ENCODE measurements around the gene PLPP3.

Gene PLPP3

DNA sequence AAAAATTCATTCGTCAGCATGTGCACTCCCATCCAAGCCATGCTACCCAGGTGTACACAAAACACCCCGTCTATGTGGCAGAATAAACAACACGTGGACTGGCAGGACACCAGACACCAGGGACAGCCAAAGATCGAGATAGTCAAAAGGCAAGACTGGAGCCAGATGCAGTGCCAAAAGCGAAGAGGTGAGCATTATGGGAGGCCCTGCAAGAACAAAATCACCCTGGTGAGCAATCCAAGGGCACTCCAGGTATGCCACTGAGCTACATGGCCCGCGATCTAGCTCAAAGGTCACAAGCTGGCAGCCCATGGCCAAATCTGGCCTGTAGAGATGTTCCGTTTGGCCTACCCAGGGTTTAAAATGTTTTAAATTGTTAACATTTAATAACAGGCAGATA lies 33.7 kb downstream of the PLPP3 start:
- DNase-seq: no peak

DNA sequence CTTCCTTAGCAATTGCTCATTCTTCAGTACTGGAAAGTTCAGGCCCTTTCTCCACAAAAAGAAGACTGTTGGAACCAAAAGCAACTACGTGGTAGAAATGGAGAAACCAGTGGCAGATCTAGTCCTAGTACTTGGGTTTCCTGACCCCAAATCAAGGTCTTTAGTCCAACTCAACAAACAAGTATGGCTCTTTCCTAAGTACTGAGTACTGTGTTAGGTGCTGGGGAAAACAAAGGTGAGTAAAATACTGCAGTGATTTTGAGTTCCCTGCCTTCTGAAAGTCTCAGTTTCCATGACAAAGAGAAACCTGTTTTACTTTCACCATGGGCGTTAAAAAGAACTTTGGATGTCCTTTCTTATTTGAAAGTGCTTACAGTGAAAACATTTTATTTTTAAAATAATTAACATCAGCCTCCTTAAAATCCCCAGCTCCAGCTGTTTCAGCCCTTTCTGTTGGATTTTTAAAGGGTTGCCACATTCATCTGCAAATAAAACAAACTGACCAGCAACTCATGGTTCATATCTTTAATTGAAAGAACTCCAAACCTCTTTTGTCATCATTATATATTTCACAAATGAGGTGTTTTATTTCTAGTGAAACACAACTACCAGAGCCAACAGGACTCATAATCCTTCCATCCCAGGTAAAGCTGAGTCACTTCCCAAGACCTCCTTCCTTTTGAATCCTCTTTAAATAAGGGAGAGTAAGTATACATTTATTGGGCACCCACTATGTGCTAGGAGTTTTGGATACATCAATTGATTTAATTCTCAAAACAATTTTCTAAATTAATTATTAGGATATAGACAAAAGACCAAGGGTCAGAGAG lies 35.4 kb downstream of the PLPP3 start:
- DNase-seq: no peak

DNA sequence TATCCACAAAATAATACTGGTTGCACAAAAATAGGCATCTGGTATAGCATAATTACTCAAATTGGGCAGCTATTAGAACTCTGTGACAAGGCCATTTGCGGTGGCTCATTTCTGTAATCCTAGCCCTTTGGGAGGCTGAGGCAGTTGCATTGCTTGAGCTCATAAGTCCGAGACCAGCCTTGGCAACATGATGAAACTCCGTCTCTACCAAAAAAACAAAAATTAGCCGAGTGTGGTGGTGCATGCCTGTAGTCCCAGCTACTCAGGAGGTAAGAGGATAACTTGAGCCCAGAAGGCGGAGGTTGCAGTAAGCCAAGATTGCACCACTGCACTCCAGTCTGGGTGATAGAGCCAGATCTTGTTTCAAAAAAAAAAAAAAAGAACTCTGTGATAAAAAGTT lies 36.7 kb downstream of the PLPP3 start:
- DNase-seq: no peak

DNA sequence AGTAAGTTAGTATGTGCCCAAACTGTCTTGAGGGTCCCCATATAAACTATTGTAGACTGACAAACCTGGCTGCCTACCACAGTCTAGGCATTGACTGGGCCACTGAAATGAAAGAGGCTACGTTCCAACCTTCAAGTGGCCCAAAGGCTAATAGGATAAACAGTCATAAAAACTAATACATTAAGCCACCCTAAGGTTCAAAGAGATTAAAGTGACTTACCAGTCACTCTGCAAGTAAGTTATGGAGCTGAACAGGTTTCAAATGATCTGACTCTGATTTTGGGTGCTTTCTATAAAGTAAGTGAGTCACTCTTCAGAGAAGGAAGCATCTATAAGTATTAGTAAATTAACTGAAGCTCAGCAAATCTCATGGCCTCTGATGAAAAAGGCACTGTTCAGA lies 38.0 kb downstream of the PLPP3 start:
- DNase-seq: no peak

DNA sequence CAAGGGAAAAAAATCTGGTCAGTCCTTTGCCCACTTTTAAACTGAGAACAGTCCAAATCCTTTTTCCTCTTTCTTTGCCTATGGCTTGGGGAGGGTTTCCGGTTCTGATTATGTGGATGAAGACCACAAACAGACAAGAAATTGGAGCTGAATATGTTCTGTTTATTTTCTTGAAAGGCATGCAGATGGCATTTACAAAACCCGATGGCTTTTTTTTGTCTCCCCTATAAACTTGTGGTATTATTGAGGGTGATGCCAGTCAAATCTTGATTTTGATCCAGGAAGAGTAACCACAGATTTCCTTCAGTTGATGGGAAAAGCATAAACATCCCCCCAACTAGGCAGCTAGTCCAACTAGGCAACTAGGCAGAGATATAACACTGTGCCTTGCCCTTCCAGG lies 38.9 kb downstream of the PLPP3 start:
- DNase-seq: no peak

DNA sequence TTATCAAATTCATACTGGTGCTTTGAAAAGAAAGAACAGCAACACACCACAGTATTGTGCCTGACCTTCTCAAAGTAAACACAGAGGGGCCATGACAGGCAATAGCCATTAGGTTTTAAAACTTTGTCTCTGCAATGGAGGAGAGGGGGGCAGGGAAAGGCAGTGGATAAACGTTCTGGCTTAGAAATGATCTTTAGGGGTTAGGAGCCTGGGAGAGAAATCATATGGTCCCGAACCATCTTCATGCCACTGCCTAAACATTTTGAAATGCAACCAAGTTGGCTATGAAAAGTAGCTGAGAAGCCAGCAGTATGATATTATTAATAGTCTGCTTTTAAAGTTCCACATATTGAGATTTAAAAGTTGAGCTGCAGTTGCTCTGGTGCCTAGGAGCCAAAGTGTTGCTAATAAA lies 39.8 kb downstream of the PLPP3 start:
- no peak for DNase-seq

DNA sequence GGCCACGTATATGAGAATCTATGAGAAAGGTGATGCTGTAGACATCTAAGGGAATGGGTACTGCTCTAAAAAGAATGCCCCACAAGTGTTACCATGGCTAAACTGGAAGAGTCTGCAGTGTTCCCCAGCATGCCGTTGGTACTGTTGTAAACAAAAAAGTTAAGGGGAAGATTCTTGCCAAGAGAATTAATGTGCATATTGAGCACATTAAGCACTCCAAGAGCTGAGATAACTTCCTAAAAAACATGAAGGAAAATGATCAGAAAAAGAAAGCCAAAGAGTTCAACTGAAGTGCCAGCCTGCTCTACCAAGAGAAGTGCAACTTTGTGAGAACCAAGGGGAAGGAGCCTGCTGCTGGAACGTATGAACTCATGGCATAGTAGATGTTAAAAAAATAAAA lies 40.8 kb downstream of the PLPP3 start:
- DNase-seq: no peak

DNA sequence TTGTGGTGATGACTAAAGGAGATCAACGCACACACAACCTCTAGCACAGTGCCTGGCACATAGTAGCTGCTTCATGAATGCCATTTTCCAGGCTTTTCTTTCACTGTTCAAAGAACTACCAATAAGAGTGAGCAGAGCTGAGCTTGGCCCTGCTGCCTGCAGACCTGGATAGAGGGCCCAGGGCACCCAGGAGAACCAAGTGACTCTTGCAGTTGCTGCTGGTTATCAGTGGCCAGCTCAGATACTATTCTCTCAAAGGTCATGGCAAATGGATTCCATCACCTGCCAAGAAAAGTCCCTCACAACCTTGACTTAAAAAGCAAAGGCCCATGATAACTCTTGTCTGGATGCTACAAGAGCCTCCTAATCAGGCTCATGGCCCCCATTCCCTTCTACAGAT lies 41.7 kb downstream of the PLPP3 start:
- DNase-seq: no peak

DNA sequence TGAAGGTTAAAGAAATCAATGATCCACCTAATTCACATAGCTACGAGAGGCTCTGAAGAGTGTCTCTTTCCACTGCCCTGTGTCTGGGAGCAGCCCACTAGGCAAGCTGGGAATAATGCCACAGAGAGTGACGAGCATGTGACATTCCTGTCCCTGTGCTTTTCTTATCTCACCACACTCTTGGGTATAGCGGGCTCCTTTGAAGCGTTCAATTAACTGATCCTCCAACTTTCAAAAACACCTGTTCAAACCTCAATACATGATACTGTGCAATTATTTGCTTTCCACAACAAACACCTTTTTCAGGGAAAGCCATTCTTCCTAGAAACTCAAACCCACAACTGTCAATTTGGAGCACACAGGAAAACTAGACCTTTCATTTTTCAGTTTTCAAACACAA lies 43.4 kb downstream of the PLPP3 start:
- DNase-seq: no peak

DNA sequence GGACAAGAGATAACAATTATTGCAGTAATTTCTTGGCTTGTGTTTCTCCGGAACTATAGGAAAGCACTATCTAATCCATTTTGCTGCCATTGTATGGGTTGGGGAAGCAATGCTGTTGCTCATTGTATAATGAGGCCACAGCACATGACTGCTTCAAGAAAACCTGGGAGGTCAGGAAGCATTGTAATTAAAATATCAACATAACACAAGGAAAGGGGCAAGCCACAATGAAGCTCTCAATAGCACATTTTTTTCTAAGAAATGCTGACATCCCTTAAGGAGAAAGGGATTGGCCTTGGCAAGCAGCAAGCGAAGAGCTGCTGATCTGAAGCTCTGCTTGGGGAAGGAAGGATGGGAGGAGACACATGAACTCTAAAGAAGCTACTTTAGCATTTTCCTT lies 44.0 kb downstream of the PLPP3 start:
- DNase-seq: no peak

DNA sequence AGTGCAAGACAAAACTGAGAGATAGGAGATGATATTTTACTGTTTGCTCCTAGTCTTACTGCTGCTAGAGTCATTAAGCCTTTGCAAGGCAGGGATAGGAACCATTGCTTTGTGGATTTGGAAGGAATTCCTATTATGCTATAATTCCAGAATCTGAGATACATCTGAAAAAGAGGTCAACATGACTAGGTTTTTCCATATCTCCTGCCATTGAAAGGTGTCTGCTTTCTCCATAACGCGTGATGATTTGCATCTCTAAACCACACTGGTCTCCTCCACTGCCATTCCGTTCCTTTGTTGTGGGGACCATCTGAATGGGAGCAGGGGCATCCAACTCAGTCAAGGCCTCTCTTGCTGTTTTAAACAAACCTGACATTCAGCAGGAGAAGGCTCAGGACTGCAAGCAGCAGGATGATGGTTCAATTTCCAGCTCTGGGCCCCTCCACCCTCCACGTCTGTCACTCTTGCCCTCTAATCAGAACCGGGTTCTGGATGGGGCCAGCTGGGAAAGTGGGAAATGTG lies 45.2 kb downstream of the PLPP3 start:
- DNase-seq: no peak

DNA sequence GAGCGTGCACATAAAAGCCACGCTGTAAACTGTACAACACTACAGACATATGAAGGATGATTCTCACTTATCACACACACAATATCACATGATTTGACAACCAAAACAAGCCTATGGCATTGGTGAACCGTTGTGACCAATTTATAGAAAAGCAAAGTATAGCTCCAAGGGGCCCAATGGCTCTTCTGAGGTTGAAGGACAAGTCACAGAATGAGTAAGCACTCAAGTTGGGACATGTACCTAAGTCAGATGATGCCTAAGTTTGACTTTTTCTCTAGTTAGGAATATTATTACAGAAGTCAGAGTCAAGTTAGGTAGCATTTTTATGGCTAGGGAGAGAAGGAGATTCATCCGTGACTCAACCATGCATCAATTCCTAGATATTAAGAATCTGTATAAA lies 45.7 kb downstream of the PLPP3 start:
- no peak for DNase-seq

DNA sequence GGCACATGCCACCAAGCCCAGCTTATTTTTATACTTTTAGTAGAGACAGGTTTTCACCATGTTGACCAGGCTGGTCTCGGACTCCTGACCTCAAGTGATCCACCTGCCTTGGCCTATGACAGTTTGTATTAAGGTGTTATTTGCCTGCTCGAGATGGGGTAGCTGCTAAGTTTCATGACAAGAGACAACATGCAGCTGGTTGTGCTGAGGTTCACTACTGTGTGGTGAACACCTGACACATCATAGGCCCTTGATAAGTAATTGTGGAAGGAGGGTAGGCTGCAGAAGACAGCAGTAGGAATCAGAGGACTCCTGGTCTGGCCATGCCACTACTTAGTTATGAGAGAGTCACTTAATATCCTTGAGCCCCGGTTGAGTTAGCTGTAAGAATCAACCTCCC lies 46.2 kb downstream of the PLPP3 start:
- no peak for DNase-seq

DNA sequence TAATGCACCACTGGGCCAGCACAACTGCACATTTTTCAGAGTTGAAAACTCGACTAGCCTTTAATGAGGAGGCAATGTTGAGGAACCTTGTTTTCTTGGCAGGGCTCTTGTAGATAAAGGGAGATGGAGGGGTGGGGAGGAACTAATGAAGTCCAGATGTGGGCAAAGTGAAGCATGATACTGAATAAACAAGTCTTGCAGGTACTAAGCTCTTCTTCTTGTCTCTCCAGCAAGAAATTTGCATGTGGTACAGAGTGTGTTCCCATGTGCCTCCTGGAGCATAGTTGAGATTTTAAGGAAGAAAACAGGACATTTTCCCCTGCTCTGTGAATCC lies 47.0 kb downstream of the PLPP3 start:
- no peak for DNase-seq

DNA sequence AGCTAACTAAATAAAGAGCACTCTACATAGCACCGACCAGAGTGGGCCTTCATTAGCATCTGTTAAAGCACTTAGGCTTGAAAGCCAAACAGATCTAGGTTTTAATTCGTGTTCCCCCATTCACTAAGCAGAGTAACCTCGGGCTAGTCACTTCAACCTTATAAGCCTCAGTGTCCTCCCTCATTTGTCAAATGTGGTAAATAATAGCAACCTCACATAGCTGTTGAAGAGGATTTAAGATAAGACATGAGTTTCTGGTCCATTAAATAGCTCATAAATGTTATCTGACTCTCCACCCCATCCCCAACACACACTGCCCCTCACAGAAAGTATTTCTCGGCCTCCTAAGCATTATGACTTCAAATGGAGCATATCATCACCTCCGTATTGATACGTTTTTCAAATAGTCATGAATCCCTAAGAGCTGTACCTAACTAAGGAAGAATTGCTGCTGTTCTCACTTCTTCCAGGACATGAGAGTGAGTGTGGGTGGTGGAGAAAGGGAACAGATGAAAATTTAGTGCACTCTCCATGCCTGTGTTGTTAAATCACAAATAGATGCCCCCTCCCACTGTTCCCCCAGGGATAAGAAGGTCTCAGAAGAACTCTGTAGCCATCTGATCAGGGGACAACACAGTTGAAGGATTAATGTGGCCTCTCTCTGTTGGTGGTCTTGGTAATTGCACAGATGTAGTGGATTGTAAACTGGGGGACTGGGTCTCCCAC lies 47.6 kb downstream of the PLPP3 start:
- DNase-seq: no peak

DNA sequence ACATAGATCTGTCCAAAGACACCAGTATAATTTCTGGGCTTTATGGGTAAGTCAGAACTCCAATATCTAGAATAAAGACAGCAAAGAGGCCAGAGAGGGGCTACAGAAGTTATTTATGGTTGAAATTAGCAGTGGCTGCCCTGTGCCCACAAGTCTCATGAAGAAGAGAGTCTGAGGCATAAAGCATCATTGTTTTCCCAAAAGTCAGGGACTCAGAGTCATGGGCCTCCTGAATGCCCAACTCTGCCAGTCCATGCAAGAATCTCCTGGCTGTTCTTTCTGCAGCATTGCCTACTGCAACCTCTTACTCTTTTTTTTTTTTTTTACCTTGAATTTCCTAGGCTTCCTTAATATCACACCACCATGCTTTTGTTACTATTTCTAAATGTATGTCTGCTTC lies 49.6 kb downstream of the PLPP3 start:
- DNase-seq: no peak

DNA sequence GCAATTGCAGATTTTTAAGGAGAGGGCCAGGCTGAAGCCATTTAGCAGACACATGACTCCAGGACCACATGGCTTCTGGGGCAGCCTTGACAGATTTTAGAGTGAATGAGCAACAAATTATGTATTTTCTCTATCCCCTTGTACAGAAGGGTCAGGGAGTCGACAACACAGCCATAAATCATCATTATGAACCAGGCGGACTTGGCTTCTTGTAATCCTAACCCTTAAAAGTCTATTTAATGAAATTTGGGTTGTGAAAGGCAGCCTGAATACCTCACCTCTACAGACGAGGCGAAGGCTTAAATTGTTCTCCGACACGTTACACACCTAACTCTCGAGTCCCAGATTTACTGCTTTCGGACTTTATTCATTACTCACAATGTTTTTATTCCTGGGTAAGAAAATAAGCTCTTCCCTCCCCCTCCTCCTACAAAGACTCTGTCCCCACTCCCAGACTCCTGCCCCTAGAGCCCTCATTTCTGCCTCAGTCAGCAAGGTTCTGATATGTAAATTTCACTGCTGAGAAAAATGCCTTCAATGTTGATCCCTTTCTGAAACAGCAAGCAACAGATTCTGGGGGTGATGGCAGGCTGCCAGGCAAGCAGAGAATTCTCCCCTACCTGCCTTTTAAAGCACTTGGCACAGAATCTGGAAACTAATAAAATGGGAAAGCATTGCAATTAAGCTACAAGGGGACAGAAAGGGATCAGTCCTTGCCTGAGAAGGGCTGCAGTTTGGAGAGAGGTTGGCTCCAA lies 51.6 kb downstream of the PLPP3 start:
- no peak for DNase-seq

DNA sequence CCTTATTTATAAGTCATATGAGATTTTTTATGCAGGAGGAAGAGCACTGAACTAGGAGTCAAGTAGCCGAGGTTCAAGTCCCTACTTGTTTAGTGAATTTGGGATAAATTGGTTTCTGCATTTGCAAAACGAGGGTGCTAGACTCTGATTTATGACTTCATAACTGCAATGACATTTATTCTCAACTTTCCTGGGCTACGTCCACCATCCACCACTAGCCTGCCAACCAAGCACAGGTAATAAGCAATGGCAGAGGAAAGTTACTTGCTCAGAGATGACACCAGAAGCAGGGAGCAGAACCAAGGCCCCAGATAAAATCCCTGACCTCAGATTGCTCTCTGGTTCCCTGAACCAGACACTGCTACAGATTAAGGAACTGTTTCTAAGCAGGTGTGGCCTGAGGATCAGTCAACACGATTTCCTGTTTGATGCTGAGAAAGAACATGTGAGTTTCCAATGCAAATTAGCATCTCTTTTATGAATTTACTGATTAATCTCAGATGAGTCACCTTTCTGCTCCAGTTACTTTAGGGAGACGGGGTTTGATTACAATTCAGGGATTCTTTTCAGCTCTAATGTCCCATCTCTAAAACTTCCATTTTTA lies 52.7 kb downstream of the PLPP3 start:
- DNase-seq: no peak

DNA sequence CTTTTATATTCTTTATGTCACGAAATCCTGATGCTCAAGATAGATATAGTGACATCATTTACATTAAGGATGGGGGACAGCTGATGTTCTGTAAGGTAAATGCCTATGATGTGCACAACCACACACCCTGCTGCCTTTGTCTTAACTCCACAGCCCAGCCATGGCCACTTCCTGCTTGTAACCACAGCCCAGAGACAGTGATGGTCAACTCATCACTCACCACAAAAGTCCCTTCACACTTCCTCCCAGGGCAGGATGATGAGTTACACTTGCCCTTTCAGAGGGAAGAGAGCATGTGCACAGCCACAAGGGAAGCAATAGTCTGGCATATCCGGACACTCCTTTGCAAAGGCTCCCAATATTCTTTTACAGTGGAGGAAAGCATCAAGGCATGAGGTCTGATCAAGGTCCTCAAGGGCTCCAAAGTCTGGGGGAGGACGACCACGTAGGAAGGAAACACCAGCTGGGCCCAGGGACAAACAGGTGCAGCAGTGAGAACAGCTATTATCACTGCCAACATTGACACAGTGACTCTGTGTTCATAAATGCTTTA lies 53.8 kb downstream of the PLPP3 start:
- DNase-seq: no peak

DNA sequence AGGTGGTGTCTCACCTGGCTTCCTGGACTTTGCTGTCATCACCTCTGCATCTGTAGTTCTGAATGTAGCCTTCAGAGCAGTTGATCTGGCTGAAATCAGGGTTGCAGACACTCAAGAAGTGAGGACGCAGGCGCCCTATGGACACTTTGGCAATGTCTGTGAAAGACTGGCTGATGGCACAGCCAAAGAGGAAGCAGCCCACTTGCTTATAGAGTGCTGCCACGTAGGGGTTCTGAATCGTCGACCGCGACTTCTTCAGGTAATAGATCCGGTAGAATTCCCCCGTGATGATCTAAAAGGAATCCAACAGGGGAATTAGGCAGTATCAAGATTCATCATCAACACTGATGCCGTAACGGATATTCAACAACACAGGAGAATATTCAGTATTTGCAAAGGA lies 55.1 kb downstream of the PLPP3 start:
- no peak for DNase-seq

DNA sequence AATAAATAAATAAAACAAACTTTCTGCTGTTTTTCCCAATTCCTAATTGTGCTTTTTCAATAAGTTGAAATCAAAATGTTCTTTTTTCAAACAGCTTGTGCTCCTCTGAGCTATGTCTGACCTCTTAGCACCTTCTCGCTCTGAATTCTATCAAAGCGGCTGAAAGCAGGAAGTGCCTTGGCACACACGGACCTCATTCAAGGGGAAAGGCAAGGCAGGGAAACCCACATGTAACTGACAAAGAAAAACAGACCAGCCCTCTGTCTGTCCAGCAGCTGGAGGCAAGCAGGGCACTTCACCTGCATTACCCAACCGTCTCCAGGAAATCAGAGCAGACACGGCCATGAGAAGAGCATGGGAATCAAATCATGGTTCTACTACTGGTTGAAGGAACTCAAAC lies 56.7 kb downstream of the PLPP3 start:
- DNase-seq: no peak

DNA sequence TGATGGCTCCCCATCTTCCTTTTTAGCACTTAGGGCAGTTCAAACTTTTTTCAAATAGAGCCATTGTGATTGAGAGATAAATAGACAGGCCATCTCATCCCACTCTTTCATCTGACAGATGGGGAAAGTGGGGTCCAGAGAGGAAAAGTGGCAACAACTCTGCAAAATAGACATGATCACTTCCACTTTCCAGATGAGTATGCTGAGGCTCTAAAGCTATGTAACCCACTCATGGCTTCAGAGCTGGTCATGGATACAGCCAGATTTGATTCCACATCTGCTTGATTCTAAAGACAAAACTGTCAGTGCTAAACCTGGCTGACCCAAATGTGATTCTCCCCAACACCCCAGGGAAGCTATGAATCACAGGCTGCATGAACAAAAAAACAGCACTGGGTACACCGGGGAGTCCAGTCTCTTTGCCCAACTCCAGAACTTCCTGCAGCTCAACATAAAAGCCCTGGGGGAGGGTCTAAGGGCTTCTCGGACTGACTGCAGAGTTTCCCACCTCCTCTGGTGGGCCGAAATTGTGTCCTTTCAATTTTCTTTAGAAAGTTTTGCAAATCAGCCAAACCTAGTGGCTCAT lies 59.3 kb downstream of the PLPP3 start:
- no peak for DNase-seq

All from stimulated activated CD4-positive, alpha-beta T cell treated with anti-CD3 and anti-CD28 coated beads, Interleukin-4, amount 100 ng/mL, for 24 hours (primary cell).